WTC11 (cell line): ENCODE measurements around the gene ESYT1. TPM values are rescaled to one million over a fixed set of nuclear protein-coding genes. Genes with fewer than 3 reads are reported as not detected.
A peak's percentile ranks its signal among the peaks of the same experiment; 100 is the strongest.

Source experiments
- ATAC-seq: fragments of 200-7000 bp; cut with Tn5 transposase; 2 replicates; pipeline ENCODE4 v1.10.0; 2021; ENCODE audit warnings: mild to moderate bottlenecking, moderate library complexity
- CTCF ChIA-PET: fragments of 300-600 bp; sonication (Branson Sonifier 250); formaldehyde crosslinking; loops from one replicate; lab custom pipeline; 2021; ENCODE audit warnings: antibody characterized with exemption; lab: Charles Lee
- POLR2A ChIA-PET: fragments of 350-600 bp; sonication (Branson Sonifier 250); formaldehyde crosslinking; loops from one replicate; lab custom pipeline; 2021; ENCODE audit warnings: antibody characterized with exemption; lab: Charles Lee
- DNase-seq: peaks from one replicate; pipeline ENCODE4 v3.0.0; 2021; ENCODE audit warnings: low spot score
- H3K27ac Mint-ChIP-seq: 2 replicates; pipeline ENCODE4 v1.8.0; 2021; ENCODE audit warnings: mixed read lengths
- H3K27me3 Mint-ChIP-seq: 2 replicates; pipeline ENCODE4 v1.8.0; 2021; ENCODE audit warnings: low read depth, mild to moderate bottlenecking, moderate library complexity, mixed read lengths
- H3K36me3 Mint-ChIP-seq: 2 replicates; pipeline ENCODE4 v1.8.0; 2021; ENCODE audit warnings: mixed read lengths
- H3K4me1 Mint-ChIP-seq: 2 replicates; pipeline ENCODE4 v1.8.0; 2022; ENCODE audit warnings: mixed read lengths
- H3K4me3 Mint-ChIP-seq: 2 replicates; pipeline ENCODE4 v1.8.0; 2021; ENCODE audit warnings: mild to moderate bottlenecking, moderate library complexity, mixed read lengths
- H3K9me3 Mint-ChIP-seq: 2 replicates; pipeline ENCODE4 v1.8.0; 2021; ENCODE audit warnings: mixed read lengths
- E2F5 ChIP-seq: sonication (generic); formaldehyde crosslinking; IDR thresholded peaks from 2 replicates; pipeline ENCODE4 v1.8.1; 2022; ENCODE audit warnings: mild to moderate bottlenecking, moderate library complexity, missing genetic modification reagents
- ETV6 ChIP-seq: sonication (generic); formaldehyde crosslinking; IDR thresholded peaks from 2 replicates; pipeline ENCODE4 v1.8.1; 2022; ENCODE audit warnings: mild to moderate bottlenecking, missing genetic modification reagents
- FOXP4 ChIP-seq: sonication (generic); formaldehyde crosslinking; IDR thresholded peaks from 2 replicates; pipeline ENCODE4 v1.8.0; 2022; ENCODE audit warnings: mild to moderate bottlenecking, missing genetic modification reagents
- GABPB1 ChIP-seq: sonication (generic); formaldehyde crosslinking; IDR thresholded peaks from 2 replicates; pipeline ENCODE4 v1.8.1; 2023; ENCODE audit warnings: mild to moderate bottlenecking, missing genetic modification reagents
- GTF2I ChIP-seq: fragments of 250-450 bp; sonication (Bioruptor Pico); conservative IDR thresholded peaks from 2 replicates; pipeline ENCODE4 v1.4.0; 2021; ENCODE audit warnings: mild to moderate bottlenecking
- HMGXB4 ChIP-seq: sonication (generic); formaldehyde crosslinking; IDR thresholded peaks from 2 replicates; pipeline ENCODE4 v1.8.1; 2023; ENCODE audit warnings: mild to moderate bottlenecking, moderate library complexity, missing genetic modification reagents
- MAX ChIP-seq: sonication (generic); formaldehyde crosslinking; IDR thresholded peaks from 2 replicates; pipeline ENCODE4 v1.8.0; 2022; ENCODE audit warnings: mild to moderate bottlenecking, missing genetic modification reagents
- MLX ChIP-seq: sonication (generic); formaldehyde crosslinking; IDR thresholded peaks from 2 replicates; pipeline ENCODE4 v1.8.1; 2023; ENCODE audit warnings: mild to moderate bottlenecking, missing genetic modification reagents, moderate library complexity
- NFATC4 ChIP-seq: fragments of 250-450 bp; sonication (Bioruptor Pico); IDR thresholded peaks from 2 replicates; pipeline ENCODE4 v1.9.0; 2021; ENCODE audit warnings: mild to moderate bottlenecking
- SP1 ChIP-seq: sonication (generic); formaldehyde crosslinking; conservative IDR thresholded peaks from 2 replicates; pipeline ENCODE4 v1.8.1; 2022; ENCODE audit warnings: missing genetic modification reagents
- TCF7 ChIP-seq: sonication (generic); formaldehyde crosslinking; IDR thresholded peaks from 2 replicates; pipeline ENCODE4 v1.8.0; 2022; ENCODE audit warnings: mild to moderate bottlenecking, low read depth, missing genetic modification reagents, moderate library complexity
- TEAD1 ChIP-seq: sonication (generic); formaldehyde crosslinking; IDR thresholded peaks from 2 replicates; pipeline ENCODE4 v1.8.0; 2022; ENCODE audit warnings: mild to moderate bottlenecking, missing genetic modification reagents
- ZNF281 ChIP-seq: sonication (generic); formaldehyde crosslinking; IDR thresholded peaks from 2 replicates; pipeline ENCODE4 v1.8.0; 2023; ENCODE audit warnings: mild to moderate bottlenecking, missing genetic modification reagents
- total RNA-seq: library from RNA; stranded (reverse); gene quantifications from 3 replicates; pipeline ENCODE4 v1.2.3, GENCODE V29; 2021
- TF ChIP-seq, protein P1 (sequence below): sonication (generic); formaldehyde crosslinking; IDR thresholded peaks from 2 replicates; pipeline ENCODE4 v1.8.0; 2022; ENCODE audit warnings: missing genetic modification reagents
- TF ChIP-seq, protein P2 (sequence below): sonication (generic); formaldehyde crosslinking; IDR thresholded peaks from 2 replicates; pipeline ENCODE4 v1.8.1; 2023; ENCODE audit warnings: mild to moderate bottlenecking, missing genetic modification reagents
- TF ChIP-seq, protein P3 (sequence below): sonication (generic); formaldehyde crosslinking; IDR thresholded peaks from 2 replicates; pipeline ENCODE4 v1.8.1; 2023; ENCODE audit warnings: mild to moderate bottlenecking, missing genetic modification reagents, moderate library complexity

The ESYT1 gene
- total RNA-seq, 1 experiment from 2014 or later, result 80.1 TPM

- TF ChIP-seq, protein P1, sequence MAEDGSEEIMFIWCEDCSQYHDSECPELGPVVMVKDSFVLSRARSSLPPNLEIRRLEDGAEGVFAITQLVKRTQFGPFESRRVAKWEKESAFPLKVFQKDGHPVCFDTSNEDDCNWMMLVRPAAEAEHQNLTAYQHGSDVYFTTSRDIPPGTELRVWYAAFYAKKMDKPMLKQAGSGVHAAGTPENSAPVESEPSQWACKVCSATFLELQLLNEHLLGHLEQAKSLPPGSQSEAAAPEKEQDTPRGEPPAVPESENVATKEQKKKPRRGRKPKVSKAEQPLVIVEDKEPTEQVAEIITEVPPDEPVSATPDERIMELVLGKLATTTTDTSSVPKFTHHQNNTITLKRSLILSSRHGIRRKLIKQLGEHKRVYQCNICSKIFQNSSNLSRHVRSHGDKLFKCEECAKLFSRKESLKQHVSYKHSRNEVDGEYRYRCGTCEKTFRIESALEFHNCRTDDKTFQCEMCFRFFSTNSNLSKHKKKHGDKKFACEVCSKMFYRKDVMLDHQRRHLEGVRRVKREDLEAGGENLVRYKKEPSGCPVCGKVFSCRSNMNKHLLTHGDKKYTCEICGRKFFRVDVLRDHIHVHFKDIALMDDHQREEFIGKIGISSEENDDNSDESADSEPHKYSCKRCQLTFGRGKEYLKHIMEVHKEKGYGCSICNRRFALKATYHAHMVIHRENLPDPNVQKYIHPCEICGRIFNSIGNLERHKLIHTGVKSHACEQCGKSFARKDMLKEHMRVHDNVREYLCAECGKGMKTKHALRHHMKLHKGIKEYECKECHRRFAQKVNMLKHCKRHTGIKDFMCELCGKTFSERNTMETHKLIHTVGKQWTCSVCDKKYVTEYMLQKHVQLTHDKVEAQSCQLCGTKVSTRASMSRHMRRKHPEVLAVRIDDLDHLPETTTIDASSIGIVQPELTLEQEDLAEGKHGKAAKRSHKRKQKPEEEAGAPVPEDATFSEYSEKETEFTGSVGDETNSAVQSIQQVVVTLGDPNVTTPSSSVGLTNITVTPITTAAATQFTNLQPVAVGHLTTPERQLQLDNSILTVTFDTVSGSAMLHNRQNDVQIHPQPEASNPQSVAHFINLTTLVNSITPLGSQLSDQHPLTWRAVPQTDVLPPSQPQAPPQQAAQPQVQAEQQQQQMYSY (CRISPR knock-in tag), result peak; percentile 73
- 0 out of 2 replicates have a peak, but pooled peaks have one; percentile 22 for TF ChIP-seq MAX (CRISPR knock-in tag)
- 0 out of 2 replicates have a peak, but pooled peaks have one; percentile 20 for TF ChIP-seq ZNF281 (CRISPR knock-in tag)
These were observed 48.1 kb upstream of the ESYT1 start, which contains the start of gene ERBB3 (continued) for GRCh38 chr12:56079723-56080555.

DNA sequence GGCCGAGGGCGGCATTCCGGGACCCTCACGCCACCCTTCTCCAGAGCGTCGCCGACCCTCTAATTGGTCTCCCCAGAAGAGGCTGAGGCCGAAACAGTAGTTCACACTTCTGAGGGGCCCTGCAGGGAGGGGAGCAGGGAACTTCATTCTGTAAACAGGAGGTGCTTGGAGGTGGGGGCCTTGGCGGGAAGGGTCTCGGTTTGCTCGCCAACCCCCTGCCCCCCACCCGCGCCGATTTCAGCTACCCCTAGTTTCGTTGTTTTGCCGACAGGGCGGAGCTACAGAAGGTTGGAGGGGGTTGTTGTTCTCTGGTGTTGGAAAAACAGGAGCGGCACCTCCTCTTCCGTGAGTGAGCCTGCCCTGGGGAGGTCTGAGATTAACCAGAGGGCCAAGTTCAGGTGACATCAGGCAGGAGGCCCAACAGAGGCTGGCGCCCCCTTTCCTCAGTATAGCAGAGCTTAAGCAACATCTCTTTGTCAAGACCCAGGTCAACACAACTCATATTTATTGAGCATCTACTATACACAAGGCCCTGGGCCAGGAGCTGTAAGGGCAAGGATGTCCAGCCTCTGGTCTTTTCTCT is 47.4 kb upstream of the ESYT1 start:
- Mint-ChIP-seq H3K4me3 (peak overlapping the region; percentile 89), H3K27me3 (no peaks in the 10 kb centered on the region), H3K27ac (peak overlapping the region; percentile 96), H3K36me3 (peaks cover 16% of the 10 kb centered on the region), H3K9me3 (no peaks in the 10 kb centered on the region), H3K4me1 (peaks cover 23% of the 10 kb centered on the region)
- ATAC-seq, result peak; percentile 24
- peak; percentile 59 for DNase-seq
- ChIA-PET CTCF (interaction anchor here (0.8 to 2.6 kb wide), 11 partner anchors 12 to 109 kb away, joined by 3 to 16 read pairs (median 4); partner anchors contain the start of genes ESYT1, PA2G4, RAB5B and SMARCC2), POLR2A (interaction anchor here (0.6 to 2.9 kb wide), 10 partner anchors 24 to 82 kb away, joined by 3 to 34 read pairs (median 3); partner anchors contain the start of genes ESYT1, PA2G4 and ZC3H10)
- TF ChIP-seq SP1 (CRISPR knock-in tag), result 0 out of 2 replicates have a peak, but pooled peaks have one; percentile 6
- TF ChIP-seq HMGXB4 (CRISPR knock-in tag), result 0 out of 2 replicates have a peak, but pooled peaks have one; percentile 28
- peak; percentile 84 for TF ChIP-seq GABPB1 (CRISPR knock-in tag)
- no peak for TF ChIP-seq MAX (CRISPR knock-in tag)
- TF ChIP-seq, protein P2, sequence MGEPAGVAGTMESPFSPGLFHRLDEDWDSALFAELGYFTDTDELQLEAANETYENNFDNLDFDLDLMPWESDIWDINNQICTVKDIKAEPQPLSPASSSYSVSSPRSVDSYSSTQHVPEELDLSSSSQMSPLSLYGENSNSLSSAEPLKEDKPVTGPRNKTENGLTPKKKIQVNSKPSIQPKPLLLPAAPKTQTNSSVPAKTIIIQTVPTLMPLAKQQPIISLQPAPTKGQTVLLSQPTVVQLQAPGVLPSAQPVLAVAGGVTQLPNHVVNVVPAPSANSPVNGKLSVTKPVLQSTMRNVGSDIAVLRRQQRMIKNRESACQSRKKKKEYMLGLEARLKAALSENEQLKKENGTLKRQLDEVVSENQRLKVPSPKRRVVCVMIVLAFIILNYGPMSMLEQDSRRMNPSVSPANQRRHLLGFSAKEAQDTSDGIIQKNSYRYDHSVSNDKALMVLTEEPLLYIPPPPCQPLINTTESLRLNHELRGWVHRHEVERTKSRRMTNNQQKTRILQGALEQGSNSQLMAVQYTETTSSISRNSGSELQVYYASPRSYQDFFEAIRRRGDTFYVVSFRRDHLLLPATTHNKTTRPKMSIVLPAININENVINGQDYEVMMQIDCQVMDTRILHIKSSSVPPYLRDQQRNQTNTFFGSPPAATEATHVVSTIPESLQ (CRISPR knock-in tag), result no peak
- TF ChIP-seq NFATC4, result no peak
- 0 out of 2 replicates have a peak, but pooled peaks have one; percentile 10 for TF ChIP-seq TCF7 (CRISPR knock-in tag)
- TF ChIP-seq E2F5 (CRISPR knock-in tag), result peak; percentile 41; the same call in 1 of the 2 replicates
- TF ChIP-seq TEAD1 (CRISPR knock-in tag), result 0 out of 2 replicates have a peak, but pooled peaks have one; percentile 3
- no peak for TF ChIP-seq MLX
- TF ChIP-seq GTF2I (CRISPR knock-in tag), result no peak
- TF ChIP-seq, protein P3, sequence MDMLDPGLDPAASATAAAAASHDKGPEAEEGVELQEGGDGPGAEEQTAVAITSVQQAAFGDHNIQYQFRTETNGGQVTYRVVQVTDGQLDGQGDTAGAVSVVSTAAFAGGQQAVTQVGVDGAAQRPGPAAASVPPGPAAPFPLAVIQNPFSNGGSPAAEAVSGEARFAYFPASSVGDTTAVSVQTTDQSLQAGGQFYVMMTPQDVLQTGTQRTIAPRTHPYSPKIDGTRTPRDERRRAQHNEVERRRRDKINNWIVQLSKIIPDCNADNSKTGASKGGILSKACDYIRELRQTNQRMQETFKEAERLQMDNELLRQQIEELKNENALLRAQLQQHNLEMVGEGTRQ (CRISPR knock-in tag), result no peak
- no peak for TF ChIP-seq FOXP4 (CRISPR knock-in tag)
- peak; percentile 16; the same call in 1 of the 2 replicates for TF ChIP-seq ETV6
